ENCODE results near the gene MAPKAP1.

GRCh38 chr9:125446561-125447094, 260.4 kb downstream of the MAPKAP1 start:
- TF ChIP-seq POLR2AphosphoS5 (IDR thresholded peaks at IDR 0.05) (no peak), CTCF (IDR thresholded peaks at IDR 0.05) (no peak), POLR2A (IDR thresholded peaks at IDR 0.05) (no peak), EP300 (IDR thresholded peaks at IDR 0.05) (no peak)
